WTC11 (cell line): Measurements from ENCODE around the gene OSBPL6. TPM values are rescaled to one million over a fixed set of nuclear protein-coding genes. Genes with fewer than 3 reads are reported as not detected.

Source experiments
- ATAC-seq: fragments of 200-7000 bp; cut with Tn5 transposase; 2 replicates; pipeline ENCODE4 v1.10.0; 2021; ENCODE audit warnings: mild to moderate bottlenecking, moderate library complexity
- CTCF ChIA-PET: fragments of 300-600 bp; sonication (Branson Sonifier 250); formaldehyde crosslinking; loops from one replicate; lab custom pipeline; 2021; ENCODE audit warnings: antibody characterized with exemption; lab: Charles Lee
- POLR2A ChIA-PET: fragments of 350-600 bp; sonication (Branson Sonifier 250); formaldehyde crosslinking; loops from one replicate; lab custom pipeline; 2021; ENCODE audit warnings: antibody characterized with exemption; lab: Charles Lee
- DNase-seq: peaks from one replicate; pipeline ENCODE4 v3.0.0; 2021; ENCODE audit warnings: low spot score
- H3K27ac Mint-ChIP-seq: 2 replicates; pipeline ENCODE4 v1.8.0; 2021; ENCODE audit warnings: mixed read lengths
- H3K27me3 Mint-ChIP-seq: 2 replicates; pipeline ENCODE4 v1.8.0; 2021; ENCODE audit warnings: low read depth, mild to moderate bottlenecking, moderate library complexity, mixed read lengths
- H3K36me3 Mint-ChIP-seq: 2 replicates; pipeline ENCODE4 v1.8.0; 2021; ENCODE audit warnings: mixed read lengths
- H3K4me1 Mint-ChIP-seq: 2 replicates; pipeline ENCODE4 v1.8.0; 2022; ENCODE audit warnings: mixed read lengths
- H3K4me3 Mint-ChIP-seq: 2 replicates; pipeline ENCODE4 v1.8.0; 2021; ENCODE audit warnings: mild to moderate bottlenecking, moderate library complexity, mixed read lengths
- H3K9me3 Mint-ChIP-seq: 2 replicates; pipeline ENCODE4 v1.8.0; 2021; ENCODE audit warnings: mixed read lengths
- CBFB ChIP-seq: sonication (generic); formaldehyde crosslinking; IDR thresholded peaks from 2 replicates; pipeline ENCODE4 v1.8.1; 2022; ENCODE audit warnings: mild to moderate bottlenecking, low read depth, missing genetic modification reagents
- ELF4 ChIP-seq: sonication (generic); formaldehyde crosslinking; IDR thresholded peaks from 2 replicates; pipeline ENCODE4 v1.8.1; 2022; ENCODE audit warnings: low read depth, mild to moderate bottlenecking, moderate library complexity, missing genetic modification reagents
- EMX1 ChIP-seq: fragments of 250-450 bp; sonication (Bioruptor Pico); IDR thresholded peaks from 2 replicates; pipeline ENCODE4 v1.8.0; 2021; ENCODE audit warnings: mild to moderate bottlenecking
- ETV6 ChIP-seq: sonication (generic); formaldehyde crosslinking; IDR thresholded peaks from 2 replicates; pipeline ENCODE4 v1.8.1; 2022; ENCODE audit warnings: mild to moderate bottlenecking, missing genetic modification reagents
- FOXJ3 ChIP-seq: sonication (generic); formaldehyde crosslinking; IDR thresholded peaks from 2 replicates; pipeline ENCODE4 v1.9.0; 2021; ENCODE audit warnings: missing genetic modification reagents, mild to moderate bottlenecking, borderline replicate concordance
- GTF2I ChIP-seq: fragments of 250-450 bp; sonication (Bioruptor Pico); conservative IDR thresholded peaks from 2 replicates; pipeline ENCODE4 v1.4.0; 2021; ENCODE audit warnings: mild to moderate bottlenecking
- IRF2 ChIP-seq: sonication (generic); formaldehyde crosslinking; IDR thresholded peaks from 2 replicates; pipeline ENCODE4 v1.8.0; 2022; ENCODE audit warnings: low read depth, missing genetic modification reagents, borderline replicate concordance
- JAZF1 ChIP-seq: fragments of 250-450 bp; sonication (Bioruptor Pico); IDR thresholded peaks from 2 replicates; pipeline ENCODE4 v1.9.0; 2021; ENCODE audit warnings: moderate library complexity, mild to moderate bottlenecking, inconsistent platforms
- NR3C1 ChIP-seq: sonication (generic); formaldehyde crosslinking; conservative IDR thresholded peaks from 2 replicates; pipeline ENCODE4 v1.8.1; 2023; ENCODE audit warnings: low read depth, mild to moderate bottlenecking, missing genetic modification reagents
- OVOL2 ChIP-seq: fragments of 250-450 bp; sonication (Bioruptor Pico); IDR thresholded peaks from 2 replicates; pipeline ENCODE4 v1.9.0; 2021; ENCODE audit warnings: mild to moderate bottlenecking, borderline replicate concordance
- RELA ChIP-seq: sonication (generic); formaldehyde crosslinking; IDR thresholded peaks from 2 replicates; pipeline ENCODE4 v1.8.1; 2022; ENCODE audit warnings: missing genetic modification reagents, mild to moderate bottlenecking, borderline replicate concordance
- SMAD3 ChIP-seq: sonication (generic); formaldehyde crosslinking; IDR thresholded peaks from 2 replicates; pipeline ENCODE4 v1.8.0; 2022; ENCODE audit warnings: missing genetic modification reagents, mild to moderate bottlenecking, borderline replicate concordance
- ZBTB21 ChIP-seq: sonication (generic); formaldehyde crosslinking; IDR thresholded peaks from 2 replicates; pipeline ENCODE4 v1.8.1; 2023; ENCODE audit warnings: mild to moderate bottlenecking, missing genetic modification reagents, borderline replicate concordance
- ZNF219 ChIP-seq: sonication (generic); formaldehyde crosslinking; IDR thresholded peaks from 2 replicates; pipeline ENCODE4 v1.8.0; 2023; ENCODE audit warnings: missing genetic modification reagents, mild to moderate bottlenecking, borderline replicate concordance
- ZNF671 ChIP-seq: fragments of 250-450 bp; sonication (Bioruptor Pico); IDR thresholded peaks from 2 replicates; pipeline ENCODE4 v1.8.0; 2021; ENCODE audit warnings: mild to moderate bottlenecking
- total RNA-seq: library from RNA; stranded (reverse); gene quantifications from 3 replicates; pipeline ENCODE4 v1.2.3, GENCODE V29; 2021
- TF ChIP-seq, protein P1 (sequence below): sonication (generic); formaldehyde crosslinking; IDR thresholded peaks from 2 replicates; pipeline ENCODE4 v1.8.1; 2023; ENCODE audit warnings: mild to moderate bottlenecking, missing genetic modification reagents
- TF ChIP-seq, protein P2 (sequence below): fragments of 250-450 bp; sonication (Bioruptor Pico); IDR thresholded peaks from 2 replicates; pipeline ENCODE4 v1.9.0; 2021; ENCODE audit warnings: mild to moderate bottlenecking, borderline replicate concordance
- TF ChIP-seq, protein P3 (sequence below): sonication (generic); formaldehyde crosslinking; IDR thresholded peaks from 2 replicates; pipeline ENCODE4 v1.8.1; 2022; ENCODE audit warnings: low read depth, mild to moderate bottlenecking, moderate library complexity, missing genetic modification reagents, borderline replicate concordance
- TF ChIP-seq, protein P4 (sequence below): sonication (generic); formaldehyde crosslinking; conservative IDR thresholded peaks from 2 replicates; pipeline ENCODE4 v1.8.1; 2022; ENCODE audit warnings: mild to moderate bottlenecking, missing genetic modification reagents
- TF ChIP-seq, protein P5 (sequence below): fragments of 250-450 bp; sonication (Bioruptor Pico); IDR thresholded peaks from 2 replicates; pipeline ENCODE4 v2.1.2; 2022; ENCODE audit warnings: mild to moderate bottlenecking, moderate library complexity
- TF ChIP-seq, protein P6 (sequence below): fragments of 250-450 bp; sonication (Bioruptor Pico); IDR thresholded peaks from 2 replicates; pipeline ENCODE4 v1.9.0; 2021; ENCODE audit warnings: mild to moderate bottlenecking
- TF ChIP-seq, protein P7 (sequence below): sonication (generic); formaldehyde crosslinking; IDR thresholded peaks from 2 replicates; pipeline ENCODE4 v1.8.1; 2023; ENCODE audit warnings: mild to moderate bottlenecking, missing genetic modification reagents

Gene OSBPL6
- total RNA-seq, 1 experiment from 2014 or later: 9.2 TPM

DNA sequence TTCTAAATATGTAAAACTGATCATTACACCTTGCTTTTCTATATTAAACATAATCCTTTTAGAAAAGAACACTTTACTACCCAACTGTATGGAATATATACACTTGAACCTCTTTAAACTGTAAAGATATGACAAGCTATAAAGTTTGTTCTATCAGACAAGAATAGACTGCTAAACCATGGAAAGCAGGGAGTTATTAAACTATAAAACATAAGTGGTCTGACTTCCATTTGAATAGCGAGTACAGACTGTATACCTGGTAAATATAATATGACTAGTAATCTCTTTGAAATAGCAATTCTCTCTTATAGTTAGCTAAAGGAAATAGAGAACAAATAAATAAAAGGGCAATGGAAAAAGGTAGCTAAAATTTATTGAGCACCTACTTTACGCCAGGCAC lies 131.0 kb downstream of the OSBPL6 start:
- no peak for ATAC-seq
- TF ChIP-seq, protein P1, sequence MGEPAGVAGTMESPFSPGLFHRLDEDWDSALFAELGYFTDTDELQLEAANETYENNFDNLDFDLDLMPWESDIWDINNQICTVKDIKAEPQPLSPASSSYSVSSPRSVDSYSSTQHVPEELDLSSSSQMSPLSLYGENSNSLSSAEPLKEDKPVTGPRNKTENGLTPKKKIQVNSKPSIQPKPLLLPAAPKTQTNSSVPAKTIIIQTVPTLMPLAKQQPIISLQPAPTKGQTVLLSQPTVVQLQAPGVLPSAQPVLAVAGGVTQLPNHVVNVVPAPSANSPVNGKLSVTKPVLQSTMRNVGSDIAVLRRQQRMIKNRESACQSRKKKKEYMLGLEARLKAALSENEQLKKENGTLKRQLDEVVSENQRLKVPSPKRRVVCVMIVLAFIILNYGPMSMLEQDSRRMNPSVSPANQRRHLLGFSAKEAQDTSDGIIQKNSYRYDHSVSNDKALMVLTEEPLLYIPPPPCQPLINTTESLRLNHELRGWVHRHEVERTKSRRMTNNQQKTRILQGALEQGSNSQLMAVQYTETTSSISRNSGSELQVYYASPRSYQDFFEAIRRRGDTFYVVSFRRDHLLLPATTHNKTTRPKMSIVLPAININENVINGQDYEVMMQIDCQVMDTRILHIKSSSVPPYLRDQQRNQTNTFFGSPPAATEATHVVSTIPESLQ: no peak
- TF ChIP-seq ZNF219 (CRISPR knock-in tag) (no peak), OVOL2 (CRISPR knock-in tag) (no peak), CBFB (no peak), ZNF671 (CRISPR knock-in tag) (no peak), GTF2I (no peak), JAZF1 (CRISPR knock-in tag) (no peak), ZBTB21 (CRISPR knock-in tag) (no peak), ETV6 (CRISPR knock-in tag) (no peak)
- TF ChIP-seq, protein P2, sequence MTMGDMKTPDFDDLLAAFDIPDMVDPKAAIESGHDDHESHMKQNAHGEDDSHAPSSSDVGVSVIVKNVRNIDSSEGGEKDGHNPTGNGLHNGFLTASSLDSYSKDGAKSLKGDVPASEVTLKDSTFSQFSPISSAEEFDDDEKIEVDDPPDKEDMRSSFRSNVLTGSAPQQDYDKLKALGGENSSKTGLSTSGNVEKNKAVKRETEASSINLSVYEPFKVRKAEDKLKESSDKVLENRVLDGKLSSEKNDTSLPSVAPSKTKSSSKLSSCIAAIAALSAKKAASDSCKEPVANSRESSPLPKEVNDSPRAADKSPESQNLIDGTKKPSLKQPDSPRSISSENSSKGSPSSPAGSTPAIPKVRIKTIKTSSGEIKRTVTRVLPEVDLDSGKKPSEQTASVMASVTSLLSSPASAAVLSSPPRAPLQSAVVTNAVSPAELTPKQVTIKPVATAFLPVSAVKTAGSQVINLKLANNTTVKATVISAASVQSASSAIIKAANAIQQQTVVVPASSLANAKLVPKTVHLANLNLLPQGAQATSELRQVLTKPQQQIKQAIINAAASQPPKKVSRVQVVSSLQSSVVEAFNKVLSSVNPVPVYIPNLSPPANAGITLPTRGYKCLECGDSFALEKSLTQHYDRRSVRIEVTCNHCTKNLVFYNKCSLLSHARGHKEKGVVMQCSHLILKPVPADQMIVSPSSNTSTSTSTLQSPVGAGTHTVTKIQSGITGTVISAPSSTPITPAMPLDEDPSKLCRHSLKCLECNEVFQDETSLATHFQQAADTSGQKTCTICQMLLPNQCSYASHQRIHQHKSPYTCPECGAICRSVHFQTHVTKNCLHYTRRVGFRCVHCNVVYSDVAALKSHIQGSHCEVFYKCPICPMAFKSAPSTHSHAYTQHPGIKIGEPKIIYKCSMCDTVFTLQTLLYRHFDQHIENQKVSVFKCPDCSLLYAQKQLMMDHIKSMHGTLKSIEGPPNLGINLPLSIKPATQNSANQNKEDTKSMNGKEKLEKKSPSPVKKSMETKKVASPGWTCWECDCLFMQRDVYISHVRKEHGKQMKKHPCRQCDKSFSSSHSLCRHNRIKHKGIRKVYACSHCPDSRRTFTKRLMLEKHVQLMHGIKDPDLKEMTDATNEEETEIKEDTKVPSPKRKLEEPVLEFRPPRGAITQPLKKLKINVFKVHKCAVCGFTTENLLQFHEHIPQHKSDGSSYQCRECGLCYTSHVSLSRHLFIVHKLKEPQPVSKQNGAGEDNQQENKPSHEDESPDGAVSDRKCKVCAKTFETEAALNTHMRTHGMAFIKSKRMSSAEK (CRISPR knock-in tag): no peak
- TF ChIP-seq, protein P3, sequence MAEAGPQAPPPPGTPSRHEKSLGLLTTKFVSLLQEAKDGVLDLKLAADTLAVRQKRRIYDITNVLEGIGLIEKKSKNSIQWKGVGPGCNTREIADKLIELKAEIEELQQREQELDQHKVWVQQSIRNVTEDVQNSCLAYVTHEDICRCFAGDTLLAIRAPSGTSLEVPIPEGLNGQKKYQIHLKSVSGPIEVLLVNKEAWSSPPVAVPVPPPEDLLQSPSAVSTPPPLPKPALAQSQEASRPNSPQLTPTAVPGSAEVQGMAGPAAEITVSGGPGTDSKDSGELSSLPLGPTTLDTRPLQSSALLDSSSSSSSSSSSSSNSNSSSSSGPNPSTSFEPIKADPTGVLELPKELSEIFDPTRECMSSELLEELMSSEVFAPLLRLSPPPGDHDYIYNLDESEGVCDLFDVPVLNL: no peak
- TF ChIP-seq, protein P4, sequence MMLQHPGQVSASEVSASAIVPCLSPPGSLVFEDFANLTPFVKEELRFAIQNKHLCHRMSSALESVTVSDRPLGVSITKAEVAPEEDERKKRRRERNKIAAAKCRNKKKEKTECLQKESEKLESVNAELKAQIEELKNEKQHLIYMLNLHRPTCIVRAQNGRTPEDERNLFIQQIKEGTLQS (CRISPR knock-in tag): no peak
- TF ChIP-seq, protein P5, sequence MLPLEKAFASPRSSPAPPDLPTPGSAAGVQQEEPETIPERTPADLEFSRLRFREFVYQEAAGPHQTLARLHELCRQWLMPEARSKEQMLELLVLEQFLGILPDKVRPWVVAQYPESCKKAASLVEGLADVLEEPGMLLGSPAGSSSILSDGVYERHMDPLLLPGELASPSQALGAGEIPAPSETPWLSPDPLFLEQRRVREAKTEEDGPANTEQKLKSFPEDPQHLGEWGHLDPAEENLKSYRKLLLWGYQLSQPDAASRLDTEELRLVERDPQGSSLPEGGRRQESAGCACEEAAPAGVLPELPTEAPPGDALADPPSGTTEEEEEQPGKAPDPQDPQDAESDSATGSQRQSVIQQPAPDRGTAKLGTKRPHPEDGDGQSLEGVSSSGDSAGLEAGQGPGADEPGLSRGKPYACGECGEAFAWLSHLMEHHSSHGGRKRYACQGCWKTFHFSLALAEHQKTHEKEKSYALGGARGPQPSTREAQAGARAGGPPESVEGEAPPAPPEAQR (CRISPR knock-in tag): no peak
- TF ChIP-seq, protein P6, sequence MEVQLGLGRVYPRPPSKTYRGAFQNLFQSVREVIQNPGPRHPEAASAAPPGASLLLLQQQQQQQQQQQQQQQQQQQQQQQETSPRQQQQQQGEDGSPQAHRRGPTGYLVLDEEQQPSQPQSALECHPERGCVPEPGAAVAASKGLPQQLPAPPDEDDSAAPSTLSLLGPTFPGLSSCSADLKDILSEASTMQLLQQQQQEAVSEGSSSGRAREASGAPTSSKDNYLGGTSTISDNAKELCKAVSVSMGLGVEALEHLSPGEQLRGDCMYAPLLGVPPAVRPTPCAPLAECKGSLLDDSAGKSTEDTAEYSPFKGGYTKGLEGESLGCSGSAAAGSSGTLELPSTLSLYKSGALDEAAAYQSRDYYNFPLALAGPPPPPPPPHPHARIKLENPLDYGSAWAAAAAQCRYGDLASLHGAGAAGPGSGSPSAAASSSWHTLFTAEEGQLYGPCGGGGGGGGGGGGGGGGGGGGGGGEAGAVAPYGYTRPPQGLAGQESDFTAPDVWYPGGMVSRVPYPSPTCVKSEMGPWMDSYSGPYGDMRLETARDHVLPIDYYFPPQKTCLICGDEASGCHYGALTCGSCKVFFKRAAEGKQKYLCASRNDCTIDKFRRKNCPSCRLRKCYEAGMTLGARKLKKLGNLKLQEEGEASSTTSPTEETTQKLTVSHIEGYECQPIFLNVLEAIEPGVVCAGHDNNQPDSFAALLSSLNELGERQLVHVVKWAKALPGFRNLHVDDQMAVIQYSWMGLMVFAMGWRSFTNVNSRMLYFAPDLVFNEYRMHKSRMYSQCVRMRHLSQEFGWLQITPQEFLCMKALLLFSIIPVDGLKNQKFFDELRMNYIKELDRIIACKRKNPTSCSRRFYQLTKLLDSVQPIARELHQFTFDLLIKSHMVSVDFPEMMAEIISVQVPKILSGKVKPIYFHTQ (CRISPR knock-in tag): no peak
- no peaks in the 10 kb centered on the region for H3K36me3 Mint-ChIP-seq
- ChIA-PET CTCF (no interaction called here), POLR2A (no interaction called here)
- H3K4me1 Mint-ChIP-seq: no peaks in the 10 kb centered on the region
- H3K4me3 Mint-ChIP-seq: no peak overlapping the region
- no peak for DNase-seq
- no peaks in the 10 kb centered on the region for H3K9me3 Mint-ChIP-seq
- H3K27me3 Mint-ChIP-seq: no peaks in the 10 kb centered on the region
- no peak overlapping the region for H3K27ac Mint-ChIP-seq

DNA sequence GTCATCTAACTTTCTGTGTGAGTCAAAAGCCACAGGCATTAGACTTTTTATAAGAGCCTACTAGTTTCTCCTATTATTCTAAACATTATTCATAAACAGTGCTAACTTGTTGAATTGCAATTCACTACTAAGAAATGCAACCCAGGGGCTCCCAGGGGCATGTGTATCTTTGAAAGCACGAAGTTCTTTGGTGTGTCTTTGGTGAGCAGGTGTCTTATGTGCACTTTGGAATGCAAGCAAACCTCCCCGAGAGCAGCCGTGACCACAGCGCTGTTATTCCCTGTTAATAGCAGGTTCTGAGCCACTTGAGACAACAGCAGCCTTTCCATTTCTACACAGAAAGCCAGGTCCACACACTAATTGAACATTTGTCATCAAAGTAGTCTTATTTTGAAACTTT lies 133.2 kb downstream of the OSBPL6 start:
- no peaks in the 10 kb centered on the region for H3K4me1 Mint-ChIP-seq
- TF ChIP-seq, protein P7, sequence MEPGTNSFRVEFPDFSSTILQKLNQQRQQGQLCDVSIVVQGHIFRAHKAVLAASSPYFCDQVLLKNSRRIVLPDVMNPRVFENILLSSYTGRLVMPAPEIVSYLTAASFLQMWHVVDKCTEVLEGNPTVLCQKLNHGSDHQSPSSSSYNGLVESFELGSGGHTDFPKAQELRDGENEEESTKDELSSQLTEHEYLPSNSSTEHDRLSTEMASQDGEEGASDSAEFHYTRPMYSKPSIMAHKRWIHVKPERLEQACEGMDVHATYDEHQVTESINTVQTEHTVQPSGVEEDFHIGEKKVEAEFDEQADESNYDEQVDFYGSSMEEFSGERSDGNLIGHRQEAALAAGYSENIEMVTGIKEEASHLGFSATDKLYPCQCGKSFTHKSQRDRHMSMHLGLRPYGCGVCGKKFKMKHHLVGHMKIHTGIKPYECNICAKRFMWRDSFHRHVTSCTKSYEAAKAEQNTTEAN (CRISPR knock-in tag): no peak
- TF ChIP-seq, protein P3: no peak
- TF ChIP-seq NR3C1 (no peak), EMX1 (CRISPR knock-in tag) (no peak), ELF4 (CRISPR knock-in tag) (no peak), FOXJ3 (CRISPR knock-in tag) (no peak), RELA (no peak), SMAD3 (CRISPR knock-in tag) (no peak), IRF2 (CRISPR knock-in tag) (no peak)

More for the DNA sequence above, 133.2 kb downstream of the OSBPL6 start:
- POLR2A ChIA-PET: no interaction called here
- Mint-ChIP-seq H3K36me3 (no peaks in the 10 kb centered on the region), H3K9me3 (no peaks in the 10 kb centered on the region), H3K4me3 (no peak overlapping the region), H3K27ac (no peak overlapping the region), H3K27me3 (no peaks in the 10 kb centered on the region)
- CTCF ChIA-PET: no interaction called here
- ATAC-seq (no peak), DNase-seq (no peak)
